ENCODE measurements around the gene ADIPOR2.
A peak's percentile ranks its signal among the peaks of the same experiment; 100 is the strongest.
"Not testable (repeated sequence)": the region's sequence is repeated elsewhere in the genome, so short reads cannot be mapped to it uniquely, and the experiment has no call there.

ADIPOR2 gene

DNA sequence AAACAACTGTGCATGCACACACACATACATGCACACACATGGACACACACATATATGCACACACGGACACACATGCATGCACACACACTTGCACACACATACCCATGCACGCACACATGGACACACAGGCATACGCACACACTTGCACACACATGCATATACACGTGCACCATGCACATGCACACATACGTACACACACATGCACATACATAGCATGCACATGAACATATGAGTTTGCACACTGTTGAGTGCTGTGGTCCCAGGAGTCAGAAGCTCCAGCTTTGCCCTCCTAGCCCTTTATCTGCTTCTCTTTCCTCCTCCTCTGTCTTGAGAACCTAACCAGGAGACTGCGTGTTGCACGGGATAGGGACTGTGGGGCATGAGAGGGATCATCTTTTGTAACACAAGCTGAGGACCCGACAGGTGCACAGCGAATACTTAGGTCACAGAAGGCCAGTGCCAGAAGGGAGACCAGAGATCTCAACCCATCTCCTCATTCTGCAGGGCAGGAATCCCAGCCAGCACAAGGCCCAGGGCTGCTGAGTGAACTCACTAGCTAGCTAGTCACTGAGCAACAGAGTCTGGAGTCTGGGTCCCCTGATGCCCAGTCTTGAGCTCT, 126.0 kb downstream of the ADIPOR2 start:
- no peak for DNase-seq

DNA sequence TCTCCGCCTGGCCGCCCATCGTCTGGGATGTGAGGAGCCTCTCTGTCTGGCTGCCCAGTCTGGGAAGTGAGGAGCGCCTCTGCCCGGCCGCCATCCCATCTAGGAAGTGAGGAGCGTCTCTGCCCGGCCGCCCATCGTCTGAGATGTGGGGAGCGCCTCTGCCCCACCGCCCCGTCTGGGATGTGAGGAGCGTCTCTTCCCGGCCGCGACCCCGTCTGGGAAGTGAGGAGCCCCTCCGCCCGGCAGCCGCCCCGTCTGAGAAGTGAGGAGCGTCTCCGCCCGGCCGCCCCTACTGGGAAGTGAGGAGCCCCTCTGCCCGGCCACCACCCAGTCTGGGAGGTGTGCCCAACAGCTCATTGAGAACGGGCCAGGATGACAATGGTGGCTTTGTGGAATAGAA, 127.1 kb downstream of the ADIPOR2 start:
- DNase-seq: not testable (repeated sequence)

DNA sequence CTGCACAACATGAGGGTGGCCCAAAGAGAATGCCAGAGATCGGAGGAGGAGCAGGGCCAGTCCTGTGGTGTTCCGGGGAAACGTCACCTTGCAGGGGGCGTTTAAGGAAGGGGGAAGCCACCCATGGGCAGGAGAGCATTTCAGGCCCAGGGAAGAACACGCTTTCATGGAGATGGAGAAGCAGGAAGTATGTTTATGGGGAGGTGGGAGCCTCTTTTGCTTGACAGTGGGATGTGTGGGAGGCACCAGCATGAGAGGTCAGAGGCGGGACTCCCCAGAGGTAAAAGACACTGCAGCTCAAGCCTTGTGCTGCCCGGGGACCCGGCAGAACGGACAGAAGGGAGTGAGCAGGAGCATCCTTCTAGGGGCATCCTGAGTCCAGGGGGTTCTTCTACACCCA, 128.2 kb downstream of the ADIPOR2 start:
- DNase-seq: no peak

DNA sequence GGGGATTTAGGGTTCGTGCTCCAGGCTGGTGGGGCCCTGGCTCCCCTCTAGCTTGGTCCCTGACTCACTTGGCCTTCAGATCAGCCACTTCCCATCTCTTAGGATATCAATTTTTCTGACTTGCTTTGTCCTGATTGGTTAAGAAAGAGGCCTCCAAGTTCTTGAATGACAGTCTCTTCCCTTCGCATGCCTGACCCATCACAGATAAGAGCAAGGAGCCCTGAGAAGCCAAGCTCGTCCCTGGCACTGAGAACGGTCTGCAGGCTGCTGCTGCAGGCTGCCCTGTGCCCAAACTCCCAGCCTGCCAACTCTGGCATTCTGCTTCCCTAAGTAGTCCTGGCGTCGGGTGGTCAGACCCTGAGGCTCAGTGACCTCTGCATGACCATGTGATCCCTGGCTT, 128.7 kb downstream of the ADIPOR2 start:
- DNase-seq: no peak

DNA sequence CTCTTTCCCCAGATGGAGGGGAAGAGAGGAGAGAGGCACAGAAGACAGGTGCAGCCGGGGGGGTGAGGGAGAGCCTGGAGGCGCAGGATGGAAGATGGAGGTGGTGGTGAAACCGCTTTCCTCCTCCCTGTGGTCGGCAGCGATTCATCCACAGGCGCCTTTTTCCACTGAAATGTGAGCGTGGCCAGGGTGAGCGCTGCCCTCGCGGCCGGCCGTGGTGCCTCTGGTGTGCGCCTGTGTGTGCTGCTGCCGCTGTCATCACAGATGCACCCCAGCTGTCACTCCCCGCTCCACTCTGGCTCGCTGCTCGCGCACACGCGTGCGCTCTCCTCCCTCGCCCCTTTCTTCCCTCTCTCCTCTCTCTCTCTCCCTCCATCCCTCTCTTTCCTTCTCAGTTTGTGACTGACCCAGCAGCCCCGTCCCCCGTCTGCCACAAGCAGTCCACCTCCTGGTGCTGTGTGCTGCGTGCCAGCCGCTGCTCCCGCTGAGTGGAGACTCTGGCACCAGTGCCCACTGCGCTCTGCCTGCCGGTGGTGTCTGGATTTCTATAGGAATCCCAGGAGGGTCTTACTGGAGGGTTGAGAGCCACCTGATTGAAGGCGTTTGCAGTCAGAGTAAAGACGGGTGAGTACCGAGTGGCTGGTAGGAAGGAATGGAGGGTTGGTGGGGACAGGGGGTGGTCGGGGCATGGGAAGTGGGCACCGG, 129.5 kb downstream of the ADIPOR2 start, which contains the start of gene LRTM2:
Gene LRTM2 (plus strand): TSS at position 375 of the 705 bp plus-strand sequence. CDS start 7,584 bp downstream, outside the sequence.
- peak; percentile 76 for DNase-seq

DNA sequence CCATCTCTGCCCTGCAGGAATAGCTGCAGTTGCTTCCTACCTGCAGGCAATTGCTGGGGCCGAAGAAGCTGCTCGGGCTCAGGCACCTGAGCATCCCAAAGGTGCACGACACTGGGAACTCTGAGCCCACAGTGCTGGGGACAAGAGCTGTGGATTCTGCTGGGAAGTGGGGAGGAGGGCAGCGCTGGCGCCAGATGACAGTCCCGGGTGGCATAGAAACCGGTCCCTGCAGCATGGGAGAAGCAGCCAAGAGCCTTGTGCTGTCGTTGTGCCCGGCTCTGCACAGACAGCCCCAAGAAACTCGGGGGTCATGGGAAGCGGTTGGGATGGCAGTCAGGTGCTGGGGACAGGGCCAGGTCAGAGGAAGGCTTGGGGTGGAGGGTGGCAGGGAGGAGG, 130.0 kb downstream of the ADIPOR2 start:
- no peak for DNase-seq

DNA sequence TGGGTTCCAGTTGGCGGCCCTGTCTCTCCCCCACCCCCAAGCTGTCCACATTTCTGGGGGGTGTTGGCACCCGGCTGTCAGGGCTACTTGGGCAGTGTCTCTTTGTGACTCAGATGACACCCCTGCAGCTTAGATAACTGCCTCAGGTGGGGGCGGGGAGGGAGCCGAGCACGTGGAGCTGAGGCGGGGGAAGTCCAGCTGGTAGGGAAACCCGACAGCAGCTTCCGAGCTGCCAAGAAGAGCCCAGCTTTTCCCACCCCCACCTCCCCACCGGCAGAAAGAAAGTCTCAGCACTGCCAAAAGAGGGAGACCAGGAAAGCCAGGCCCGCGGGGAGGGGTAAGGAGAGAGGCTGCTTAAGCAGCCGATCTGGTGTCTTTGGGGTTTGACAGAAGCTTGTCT, 130.9 kb downstream of the ADIPOR2 start:
- DNase-seq: no peak

DNA sequence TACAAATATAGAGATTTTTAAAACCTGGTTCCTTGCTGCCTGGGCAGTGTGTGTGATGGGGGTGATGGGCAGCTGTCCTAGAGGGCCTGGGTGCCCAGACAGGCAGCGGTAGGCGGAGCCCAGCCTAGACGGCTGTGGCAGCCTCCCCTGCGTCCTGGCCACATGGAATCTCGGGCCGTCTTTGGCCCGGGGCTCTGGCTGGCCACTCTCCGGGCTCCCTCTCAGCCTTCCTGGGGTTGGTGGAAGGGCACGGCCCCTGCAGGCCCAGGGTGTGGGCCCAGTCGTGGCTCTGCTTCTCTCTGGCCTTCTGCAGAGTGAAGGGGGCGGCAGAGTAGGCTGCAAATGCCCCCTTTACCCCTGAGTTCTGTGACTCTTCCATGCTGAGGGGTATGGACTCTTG, 131.8 kb downstream of the ADIPOR2 start:
- DNase-seq: no peak

DNA sequence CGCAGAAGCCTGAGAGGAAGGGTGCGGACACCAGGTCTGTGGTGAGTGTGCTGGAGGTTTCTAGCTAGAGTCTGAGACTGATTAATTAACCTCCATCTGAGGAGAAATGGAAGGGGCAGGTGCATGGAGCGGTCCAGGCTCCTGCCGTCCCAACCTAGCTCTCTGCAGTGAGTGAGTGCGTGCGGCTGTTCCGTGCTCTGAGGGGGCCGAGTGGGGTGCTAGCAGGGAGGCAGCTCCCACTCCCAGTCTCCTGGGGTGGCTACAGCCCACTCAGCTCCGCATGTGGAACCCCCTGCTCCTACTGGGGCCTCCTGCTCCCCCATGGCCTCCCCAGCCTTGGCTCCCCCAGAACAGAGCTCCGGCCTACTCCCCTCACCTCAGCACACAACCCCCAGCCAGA, 132.4 kb downstream of the ADIPOR2 start:
- no peak for DNase-seq

DNA sequence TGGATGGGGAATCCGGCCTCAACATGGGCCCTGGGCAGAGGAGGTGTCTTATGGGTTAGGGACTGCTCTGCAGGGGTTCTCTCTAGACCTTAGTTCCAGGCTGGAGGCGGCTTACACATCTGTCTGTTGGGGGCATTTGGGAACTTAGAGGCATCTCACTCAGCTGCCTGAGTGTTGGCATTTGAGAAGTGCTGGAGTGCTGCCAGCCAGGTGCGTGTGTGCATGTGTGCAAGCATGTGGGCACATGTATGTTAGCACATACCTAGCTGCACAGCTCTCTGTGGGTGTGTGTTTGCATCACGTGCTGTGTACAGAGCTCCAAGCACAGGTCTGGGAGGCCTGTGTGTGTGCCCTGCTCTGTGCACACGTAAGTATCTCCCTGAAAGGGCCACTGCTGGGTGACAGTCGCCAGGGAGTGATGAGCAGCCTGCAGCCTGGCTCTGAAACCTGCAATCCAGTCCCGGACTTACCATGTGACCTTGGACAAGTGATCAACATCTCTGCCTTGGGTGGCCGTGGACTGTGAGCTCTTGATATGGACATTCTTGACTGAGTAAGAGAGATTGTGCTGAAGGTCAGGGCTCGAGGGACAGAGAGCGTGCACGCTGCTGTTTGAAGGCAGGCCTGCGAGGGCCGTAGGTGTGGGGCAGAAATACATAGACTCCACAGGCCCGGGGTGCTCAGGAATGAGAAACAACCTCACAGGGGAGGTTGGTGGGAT, 134.7 kb downstream of the ADIPOR2 start:
- no peak for DNase-seq

DNA sequence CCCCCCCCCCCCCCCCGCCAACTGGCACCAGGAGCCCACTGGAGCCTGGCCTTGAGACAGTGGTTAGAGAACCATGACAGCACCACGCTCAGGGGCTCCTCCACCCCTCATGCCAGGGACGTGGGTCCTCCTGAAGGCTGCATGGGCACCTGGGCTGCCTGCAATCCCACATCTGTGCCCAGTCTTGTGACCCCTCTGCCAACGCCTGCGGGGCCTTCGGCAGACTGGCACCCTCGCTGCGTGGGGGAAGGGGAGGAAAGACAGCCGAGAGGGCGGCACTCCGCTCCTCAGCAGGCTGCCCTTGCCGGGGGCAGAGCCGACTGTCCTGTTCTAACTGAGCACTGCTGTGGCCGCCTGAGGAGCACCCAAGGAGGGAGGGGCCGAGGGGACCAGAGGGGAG, 135.5 kb downstream of the ADIPOR2 start:
- DNase-seq: no peak

DNA sequence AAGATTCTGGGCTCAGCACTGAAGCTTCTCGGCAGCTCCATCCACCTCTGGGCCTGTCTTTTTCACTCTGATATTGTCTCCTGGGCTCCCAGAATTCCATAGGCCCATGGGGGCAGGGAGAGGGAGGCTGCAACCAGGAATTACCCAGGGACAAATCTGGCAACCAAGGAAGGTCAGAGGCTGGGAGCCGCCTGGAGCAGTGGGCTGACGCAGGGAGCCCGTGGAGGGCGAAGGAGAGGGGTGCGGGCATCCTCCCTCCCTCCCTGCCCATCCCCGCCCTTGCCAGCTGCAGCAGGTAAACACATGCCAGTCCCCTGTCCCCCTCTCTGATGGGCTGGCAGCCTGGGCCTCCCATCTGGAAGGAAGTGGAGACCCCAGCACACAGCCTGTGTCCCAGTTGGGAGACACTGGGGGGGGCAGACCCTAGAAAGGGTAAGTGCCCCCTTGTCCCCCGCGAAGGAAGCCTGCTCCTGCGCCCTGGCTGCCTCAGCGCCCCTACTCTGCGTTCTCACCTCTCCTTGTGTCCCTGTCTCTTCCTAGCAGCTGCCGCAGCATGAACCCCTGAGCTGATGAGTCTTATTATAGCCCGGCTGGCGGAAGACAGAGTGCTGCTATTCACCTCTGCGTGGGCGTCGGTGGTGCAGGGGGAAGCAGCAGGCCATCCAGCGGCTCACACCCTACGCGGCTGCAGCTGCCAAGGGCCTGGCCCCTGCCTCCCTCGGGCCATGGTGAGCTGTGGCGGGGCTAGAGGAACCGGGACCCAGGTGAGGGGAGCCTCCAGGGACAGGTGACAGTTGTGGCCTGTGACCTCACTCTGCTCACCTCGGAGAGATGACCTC, 136.2 kb downstream of the ADIPOR2 start:
- DNase-seq: peak; percentile 20

DNA sequence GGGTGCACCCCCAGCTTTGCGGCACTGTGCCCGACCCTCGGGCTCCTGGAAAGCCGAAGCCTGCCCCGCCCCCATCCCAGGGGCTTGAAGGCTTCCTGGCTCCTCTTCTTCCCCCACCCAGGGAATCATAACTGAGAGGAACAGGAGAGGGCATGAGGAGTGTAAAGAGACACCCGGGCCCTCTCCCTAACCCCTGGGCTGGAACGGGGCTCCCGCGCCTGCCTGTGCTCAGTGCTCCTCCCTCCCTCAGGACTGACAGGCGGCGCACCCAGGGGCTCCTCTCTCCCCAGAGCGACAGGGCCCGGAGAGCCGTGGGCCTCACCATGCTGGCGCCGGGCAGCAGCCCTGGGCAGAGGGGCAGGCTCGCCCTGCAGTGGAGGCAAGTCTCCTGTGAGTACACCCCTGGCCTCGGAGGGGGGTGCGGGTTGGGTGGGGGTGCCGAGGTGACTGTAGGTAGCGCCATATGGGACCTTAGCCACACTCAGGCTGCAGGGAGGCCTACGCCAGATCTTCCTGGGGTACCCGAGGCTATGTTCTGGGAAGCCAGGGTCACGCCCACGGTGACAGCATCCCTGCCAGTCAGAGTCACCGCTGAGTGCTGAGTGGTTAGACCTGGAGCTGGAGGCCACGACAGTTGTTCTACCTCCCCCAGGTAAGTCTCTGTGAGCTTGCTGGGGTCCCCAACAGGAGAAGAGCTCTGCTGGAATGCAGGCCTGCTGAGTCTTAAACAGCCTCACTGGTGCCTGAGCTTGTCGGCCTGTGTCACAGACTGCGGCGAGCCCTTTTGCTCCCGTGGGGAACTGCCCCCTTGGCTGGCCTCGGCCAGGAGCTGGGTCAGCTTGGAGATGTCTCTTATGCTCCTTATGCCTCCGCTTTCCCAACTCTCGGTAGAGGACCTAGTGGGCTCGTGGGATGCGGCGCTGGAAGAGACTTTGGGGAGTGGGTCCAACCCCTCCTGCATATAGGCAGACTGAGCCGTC, 137.2 kb downstream of the ADIPOR2 start:
- DNase-seq: peak; percentile 21

DNA sequence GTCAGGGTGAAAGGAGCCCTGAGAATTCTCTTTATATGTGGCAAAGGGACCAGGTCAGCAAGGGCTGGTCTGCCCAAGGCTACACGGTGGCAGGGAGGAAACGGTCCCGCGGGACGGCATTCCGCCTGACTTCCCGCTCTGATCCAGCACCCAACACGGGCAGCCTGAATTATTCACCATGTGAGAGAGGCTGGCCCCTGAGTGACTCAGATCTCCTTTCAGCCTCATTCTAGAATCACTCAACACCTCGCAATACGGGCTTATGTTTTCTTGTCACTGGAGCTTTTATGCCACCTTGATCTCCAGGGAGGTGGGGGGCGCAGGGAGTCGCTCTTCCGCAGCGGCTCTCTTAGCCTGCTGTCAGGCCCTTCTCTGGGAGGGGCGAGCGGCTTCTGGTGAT, 138.0 kb downstream of the ADIPOR2 start:
- DNase-seq: peak; percentile 55

DNA sequence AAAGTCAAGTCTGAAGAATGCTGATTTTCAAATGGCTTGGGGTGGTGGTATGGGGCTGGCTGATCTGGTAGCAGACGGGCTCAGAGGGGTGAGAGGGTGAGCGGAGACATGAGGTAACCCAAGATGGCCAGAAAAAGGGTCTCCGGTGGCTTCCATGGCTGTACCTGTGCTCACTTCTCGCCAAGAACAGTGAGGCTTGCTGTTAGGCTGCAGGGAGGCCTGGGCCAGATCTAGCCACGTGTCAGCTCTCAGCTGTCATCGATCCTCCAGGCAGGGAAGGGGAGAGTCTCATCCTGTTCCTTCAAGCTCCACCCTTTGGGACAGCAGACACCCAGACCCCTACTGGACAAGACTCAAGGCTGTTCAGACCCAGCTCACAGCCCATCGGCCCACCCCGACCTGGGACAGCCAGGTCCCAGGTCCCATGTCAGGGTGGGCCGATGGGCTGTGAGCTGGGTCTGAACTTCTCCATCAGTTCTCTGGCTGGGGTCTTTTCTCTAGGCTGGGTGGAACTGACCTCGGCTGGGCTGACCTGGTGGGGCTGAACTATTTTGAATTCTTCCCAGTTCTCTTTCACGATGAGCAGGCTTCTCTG, 138.5 kb downstream of the ADIPOR2 start:
- peak; percentile 6 for DNase-seq

DNA sequence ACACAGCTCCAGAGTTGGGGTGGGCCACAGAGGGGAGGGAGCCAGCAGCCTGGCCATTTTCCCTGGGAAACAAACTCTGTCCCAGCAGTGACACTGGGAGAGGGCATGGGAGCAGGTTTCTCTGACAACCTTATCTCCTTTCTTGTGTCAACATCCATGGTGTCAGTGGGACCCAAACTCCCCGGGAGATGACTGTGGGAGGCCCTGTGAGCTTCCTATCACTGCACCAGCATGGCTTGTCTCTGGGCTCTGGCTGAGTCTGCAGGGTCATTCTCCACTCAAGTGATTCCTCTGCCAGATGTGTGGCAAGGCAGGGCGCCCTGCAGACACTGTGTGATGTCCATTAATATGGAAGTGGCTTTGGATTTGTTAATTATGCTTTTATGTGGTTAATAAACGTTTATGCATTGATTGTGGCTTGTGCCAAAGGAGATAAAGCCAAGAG, 139.6 kb downstream of the ADIPOR2 start:
- DNase-seq: no peak

DNA sequence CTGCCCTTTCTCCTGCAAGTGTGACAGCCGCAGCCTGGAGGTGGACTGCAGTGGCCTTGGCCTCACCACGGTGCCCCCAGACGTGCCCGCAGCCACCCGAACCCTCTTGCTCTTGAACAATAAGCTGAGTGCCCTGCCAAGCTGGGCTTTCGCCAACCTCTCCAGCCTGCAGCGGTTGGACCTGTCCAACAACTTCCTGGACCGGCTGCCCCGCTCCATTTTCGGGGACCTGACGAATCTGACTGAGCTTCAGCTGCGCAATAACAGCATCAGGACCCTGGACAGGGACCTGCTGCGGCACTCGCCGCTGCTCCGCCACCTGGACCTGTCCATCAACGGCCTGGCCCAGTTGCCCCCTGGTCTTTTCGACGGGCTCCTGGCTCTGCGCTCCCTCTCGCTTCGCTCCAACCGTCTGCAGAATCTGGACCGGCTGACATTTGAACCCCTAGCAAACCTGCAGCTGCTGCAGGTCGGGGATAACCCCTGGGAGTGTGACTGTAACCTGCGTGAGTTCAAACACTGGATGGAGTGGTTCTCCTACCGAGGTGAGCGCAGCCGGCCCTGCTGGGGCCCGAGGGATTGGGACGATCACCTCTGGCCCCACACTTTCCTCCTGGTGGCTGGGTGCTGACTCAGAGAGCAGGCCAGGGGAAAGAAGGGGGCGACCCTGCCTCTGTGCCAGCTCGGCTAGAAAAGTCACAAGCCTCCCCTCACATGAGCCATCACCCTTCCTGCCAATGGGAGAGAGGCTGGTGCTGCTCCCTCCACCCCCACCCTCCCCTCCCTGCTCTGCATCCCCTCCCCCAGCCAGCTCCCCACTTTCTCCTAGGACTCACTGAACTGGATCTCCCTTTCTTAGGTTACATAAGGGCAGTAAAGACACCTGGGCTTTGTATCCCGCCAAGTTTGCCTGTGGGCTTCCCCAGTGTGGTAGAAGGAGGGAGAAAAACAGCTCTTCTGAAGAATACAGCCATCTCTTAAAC, 140.4 kb downstream of the ADIPOR2 start:
- DNase-seq: peak; percentile 72

DNA sequence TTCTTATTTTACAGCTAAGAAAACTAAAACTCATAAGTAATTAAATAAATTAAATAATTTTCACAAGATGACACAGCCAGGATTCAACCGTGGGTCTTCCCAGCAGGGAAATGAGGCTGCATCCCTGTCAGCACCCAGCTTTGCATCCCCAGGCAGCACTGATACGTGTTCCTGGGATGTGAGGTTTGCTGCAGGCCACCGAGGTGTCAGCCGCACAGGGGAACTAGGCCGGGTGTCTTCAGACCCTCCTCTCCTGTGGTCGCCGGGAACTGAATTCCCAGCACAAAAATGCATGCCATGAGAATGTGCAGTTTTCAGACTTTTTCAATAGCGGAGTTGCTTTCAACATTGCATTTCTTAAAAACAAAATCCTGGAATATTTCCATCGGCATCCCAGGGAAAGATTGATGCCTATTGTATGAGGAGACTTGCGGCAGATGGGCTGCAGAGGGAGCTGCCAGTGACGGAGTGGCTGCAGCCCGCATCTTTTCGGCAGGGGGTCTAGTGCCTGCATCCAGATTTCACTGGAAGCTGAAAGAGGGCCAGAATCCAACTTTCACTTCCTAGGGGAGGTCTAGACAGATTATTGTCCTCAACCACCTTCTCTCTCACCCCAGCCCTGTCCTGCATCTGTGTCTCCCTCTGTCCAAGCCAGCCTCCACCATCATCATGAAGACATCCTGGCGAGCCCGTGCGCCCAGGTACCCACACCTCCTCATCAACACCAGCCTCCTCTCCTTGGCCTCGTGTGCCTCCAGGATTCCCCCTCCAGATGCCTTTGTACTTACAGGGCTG, 142.1 kb downstream of the ADIPOR2 start:
- DNase-seq: peak; percentile 30

DNA sequence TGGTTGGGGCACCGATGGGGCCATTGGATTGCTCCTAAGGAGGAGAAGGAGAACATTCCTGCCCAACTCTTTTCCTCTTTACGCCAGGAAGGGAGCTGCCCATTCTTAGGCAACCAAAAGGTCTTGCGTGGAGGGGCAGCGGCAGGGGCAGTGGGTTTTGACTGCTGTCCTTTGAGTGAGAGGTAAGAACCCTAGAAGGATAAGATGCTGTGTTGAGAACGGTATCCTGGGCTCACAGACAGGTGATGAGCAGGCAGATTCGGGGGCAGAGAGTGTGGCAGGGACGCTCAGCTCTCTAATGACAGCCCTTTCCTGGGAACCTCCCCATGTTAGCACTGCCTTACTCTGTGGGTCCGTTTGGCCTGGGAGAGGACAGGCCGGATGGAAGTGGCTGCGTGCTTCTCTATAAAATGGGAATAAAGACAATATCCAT, 142.7 kb downstream of the ADIPOR2 start:
- no peak for DNase-seq

Measured in retina (tissue), 1 donor.